Measurements from ENCODE around the gene SMTN. TPM values are rescaled to one million over a fixed set of nuclear protein-coding genes. Genes with fewer than 3 reads are reported as not detected.

Gene SMTN
- total RNA-seq, 4 donors from 2014 or later, result 171 to 341 (median 219) TPM

- peak; percentile 4 for TF ChIP-seq POLR2A (IDR thresholded peaks at IDR 0.05)
- TF ChIP-seq POLR2AphosphoS5 (IDR thresholded peaks at IDR 0.05), result peak in 2 of 3 donors; percentile 15 to 40
- TF ChIP-seq CTCF (IDR thresholded peaks at IDR 0.05), result no peak
These were observed 1.9 kb upstream of the SMTN start for GRCh38 chr22:31079095-31079642.

DNA sequence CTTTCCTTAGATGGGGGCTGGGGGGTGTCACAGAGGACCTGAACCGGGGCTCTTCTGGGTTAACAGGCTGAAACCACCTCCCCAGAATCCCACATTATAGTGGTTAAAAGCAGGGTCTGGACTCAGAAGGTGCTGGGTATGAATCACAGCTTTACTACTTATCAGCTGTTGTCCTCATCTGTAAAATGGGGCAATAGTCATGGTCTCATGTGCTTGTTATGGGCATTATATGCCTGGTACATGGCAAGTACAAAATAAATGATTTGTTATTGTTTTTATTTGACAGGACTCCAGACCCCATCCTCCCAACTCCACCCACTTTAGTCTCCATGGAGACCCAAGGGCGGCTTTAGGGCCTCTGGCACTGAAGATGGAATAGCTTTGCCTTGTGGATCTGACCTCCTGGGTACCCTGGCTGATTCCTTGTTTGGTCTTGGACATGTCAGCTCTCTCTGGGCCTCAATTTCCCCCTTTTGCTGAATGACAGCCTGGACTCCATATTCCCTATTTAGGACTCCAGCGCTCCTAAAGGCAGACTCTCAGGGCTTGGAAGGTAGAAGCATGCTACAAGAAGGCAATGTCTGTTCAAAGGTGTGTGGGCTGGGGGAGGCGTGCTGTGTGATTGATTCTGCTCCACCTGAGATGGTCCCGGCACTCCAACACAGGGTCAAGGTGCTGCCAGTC lies 812 bp upstream of the SMTN start:
- intact Hi-C loops (cut with DNase I; ENCODE audit: low total_unique reads) (no loop called here), in situ Hi-C loops (cut with MboI; ENCODE audit: low pct_ligation_motif_present in 1 of 4, low pct_unique_long_range_greater_than_20kb in 1 of 4, low sequenced_read_pairs in 3 of 4) (loop anchor here (5.0 to 10.0 kb wide), 2 partner anchors 113 to 136 kb away; partner anchors contain the start of genes MORC2 (in 1 of the 4) and TUG1 (in 1 of the 4))
- TF ChIP-seq CTCF (IDR thresholded peaks at IDR 0.05) (no peak), POLR2AphosphoS5 (IDR thresholded peaks at IDR 0.05) (peak in 1 of 3 donors; percentile 46)
- Histone ChIP-seq H3K9me3 (no peaks in the 10 kb centered on the region), H3K4me1 (peaks cover 24 to 66% (median 51%) of the 10 kb centered on the region in 4 donors), H3K36me3 (no peaks in the 10 kb centered on the region), H3K27ac (peak overlapping the region; percentile 90 to 97 (median 96)), H3K27me3 (no peaks in the 10 kb centered on the region), H3K4me3 (peak overlapping the region; percentile 26 to 71 (median 63))
- no peak for DNase-seq
- WGBS, 2 donors (ENCODE audit: low coverage in 1 of 2), result 31% methylated on average over 5 of the region's 5 CpGs; no CpG with 5 or more reads in 1 of the 2 donors

More at GRCh38 chr22:31079095-31079642, 1.9 kb upstream of the SMTN start:
- no peak overlapping the region for H3K4me3 ChIP-seq
- DNase-seq, result peak; percentile 77
- intact Hi-C loops (cut with DNase I; ENCODE audit: low total_unique reads), result no loop called here
- no peaks in the 10 kb centered on the region for H3K36me3 ChIP-seq
- no peaks in the 10 kb centered on the region for H3K9me3 ChIP-seq
- peak overlapping the region; percentile 90 to 97 (median 96) for H3K27ac ChIP-seq
- no peaks in the 10 kb centered on the region for H3K27me3 ChIP-seq
- H3K4me1 ChIP-seq, result peaks cover 22 to 56% (median 46%) of the 10 kb centered on the region in 4 donors
- in situ Hi-C loops (cut with MboI; ENCODE audit: low pct_ligation_motif_present in 1 of 4, low pct_unique_long_range_greater_than_20kb in 1 of 4, low sequenced_read_pairs in 3 of 4), result no loop called here
- WGBS, 2 donors (ENCODE audit: low coverage in 1 of 2), result 54% methylated on average over 12 of the region's 12 CpGs; no CpG with 5 or more reads in 1 of the 2 donors

DNA sequence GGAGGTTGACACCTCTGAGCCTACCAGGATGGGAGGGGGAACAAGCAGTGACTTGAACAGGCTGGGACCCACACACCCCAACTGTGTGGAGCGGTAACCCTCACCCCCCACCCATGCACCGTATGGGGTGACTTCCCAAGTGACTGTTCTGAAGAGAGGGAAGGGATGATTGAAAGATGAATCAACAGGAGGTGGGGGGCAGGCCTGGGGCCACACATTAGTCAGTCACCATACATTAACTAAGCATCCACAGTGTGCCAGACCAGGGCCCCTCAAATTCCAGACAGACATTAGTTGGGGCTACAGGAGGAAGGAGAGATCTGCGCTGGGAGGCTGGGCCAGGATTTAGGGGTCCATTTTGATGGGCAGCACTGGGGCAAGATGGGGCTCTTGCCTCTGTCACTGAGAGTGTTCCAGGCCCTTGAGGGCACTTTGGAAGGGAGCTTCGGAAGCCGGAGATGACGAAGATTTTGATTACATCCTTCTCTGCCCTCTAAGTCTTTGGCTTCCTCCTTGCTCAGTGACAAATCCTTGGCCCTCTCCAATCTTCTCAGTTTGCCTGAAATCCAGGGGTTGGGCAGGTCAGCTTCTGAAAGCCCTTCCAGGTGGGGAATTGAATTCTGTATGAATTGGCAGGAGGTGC lies 966 bp downstream of the SMTN start:
- no peak for TF ChIP-seq POLR2AphosphoS5 (IDR thresholded peaks at IDR 0.05)
- no peak for TF ChIP-seq POLR2A (IDR thresholded peaks at IDR 0.05)
- no peak for TF ChIP-seq EP300 (IDR thresholded peaks at IDR 0.05; ENCODE audit: low read depth)
- TF ChIP-seq CTCF (IDR thresholded peaks at IDR 0.05), result no peak
- H3K4me1 ChIP-seq, result peaks cover 31 to 80% (median 63%) of the 10 kb centered on the region in 4 donors
- H3K27me3 ChIP-seq, result no peaks in the 10 kb centered on the region
- peak overlapping the region; percentile 57 to 71 (median 69) for H3K4me3 ChIP-seq
- WGBS, 2 donors (ENCODE audit: low coverage in 1 of 2), result 3 to 47% methylated on average over 4 to 6 of the region's 6 CpGs
- DNase-seq, result peak; percentile 13
- peak overlapping the region; percentile 90 to 97 (median 96) for H3K27ac ChIP-seq
- intact Hi-C loops (cut with DNase I; ENCODE audit: low total_unique reads), result loop anchor here (1.0 kb wide), 1 partner anchor 45 kb away; no protein-coding TSS in a partner anchor
- in situ Hi-C loops (cut with MboI; ENCODE audit: low pct_ligation_motif_present in 1 of 4, low pct_unique_long_range_greater_than_20kb in 1 of 4, low sequenced_read_pairs in 3 of 4), result loop anchor here (5.0 to 10.0 kb wide), 2 partner anchors 115 to 137 kb away; partner anchors contain the start of genes MORC2 (in 1 of the 4) and TUG1 (in 1 of the 4)
- no peaks in the 10 kb centered on the region for H3K36me3 ChIP-seq
- H3K9me3 ChIP-seq, result no peaks in the 10 kb centered on the region
